C4-2B (cell line): Measurements from ENCODE around the gene C11orf98.

ENCODE experiments used
- CTCF ChIP-seq: fragments of 450-650 bp; conservative IDR thresholded peaks from 2 replicates; pipeline ENCODE4 v1.5.1; 2017; ENCODE audit warnings: mild to moderate bottlenecking
- ZFX ChIP-seq: fragments of 450-650 bp; IDR thresholded peaks from 2 replicates; pipeline ENCODE4 v1.6.1; 2017

- TF ChIP-seq CTCF = peak; percentile 87
- TF ChIP-seq ZFX = no peak
Measured at GRCh38 chr11:62694455-62695167, 29.6 kb upstream of the C11orf98 start.
